Uterus (tissue), 4 donors: ENCODE results near the gene JAZF1. TPM values are rescaled to one million over a fixed set of nuclear protein-coding genes. Genes with fewer than 3 reads are reported as not detected.

Experiments used
- DNase-seq, 2 donors: peaks; one replicate each; pipeline ENCODE4 v3.0.0-alpha.2; 2019 to 2020
- H3K27ac ChIP-seq, 2 donors: fragments of 200-600 bp; sonication (generic); 1 replicate in 1 of 2; 2 replicates in 1 of 2; pipeline ENCODE4 v1.5.1; 2016 to 2018
- H3K27me3 ChIP-seq, 2 donors: fragments of 200-600 bp; sonication (generic); one replicate each; pipeline ENCODE4 v1.5.1; 2018 to 2019; ENCODE audit warnings: control low read depth in 1 of 2
- H3K36me3 ChIP-seq, 2 donors: fragments of 200-600 bp; sonication (generic); one replicate each; pipeline ENCODE4 v1.5.1; 2019; ENCODE audit warnings: control low read depth in 1 of 2
- H3K4me1 ChIP-seq, 2 donors: fragments of 200-600 bp; sonication (generic); one replicate each; pipeline ENCODE4 v1.5.1; 2018 to 2019; ENCODE audit warnings: control low read depth in 1 of 2
- H3K4me3 ChIP-seq, 2 donors: fragments of 200-600 bp; sonication (generic); 1 replicate in 1 of 2; 2 replicates in 1 of 2; pipeline ENCODE4 v1.5.1; 2018 to 2019; ENCODE audit warnings: mild to moderate bottlenecking in 1 of 2
- H3K9me3 ChIP-seq, 2 donors: fragments of 200-600 bp; sonication (generic); one replicate each; pipeline ENCODE4 v1.5.1; 2019; ENCODE audit warnings: control low read depth in 1 of 2
- POLR2A ChIP-seq, 2 donors: fragments of 450-650 bp; IDR thresholded peaks; one replicate each; pipeline ENCODE4 v1.6.1; 2016; ENCODE audit warnings: antibody characterized with exemption in 2 of 2, mild to moderate bottlenecking in 1 of 2, moderate library complexity in 1 of 2
- intact Hi-C: fragments of 100-400 bp; cut with DNase I; formaldehyde crosslinking; loops from one replicate; pipeline ENCODE4 v1.15.1; 2023; ENCODE audit warnings: low total_unique reads
- total RNA-seq, 4 donors: library from RNA; depleted of rRNA in 3 of 4; stranded (reverse); fragments of >200 nt in 3 of 4; gene quantifications; one replicate each; pipeline versions ENCODE4 v1.1.0 to v1.2.4, GENCODE V29; 2014 to 2023
- TF ChIP-seq, protein P1 (sequence below), 4 experiments: fragments of 200-600 bp in 2 of 4; fragments of 450-650 bp in 2 of 4; sonication (generic) in 2 of 4; IDR thresholded peaks; one replicate each; pipeline ENCODE4 v1.5.1; 2016 to 2019; ENCODE audit warnings: antibody characterized with exemption in 4 of 4, mild to moderate bottlenecking in 2 of 4, moderate library complexity in 1 of 4
- donor health status: DM: yes; HTN: yes; CAD: no.

Gene JAZF1
- 10 to 100 TPM; 27.6 to 58.5 (median 34.4) TPM for total RNA-seq

DNA sequence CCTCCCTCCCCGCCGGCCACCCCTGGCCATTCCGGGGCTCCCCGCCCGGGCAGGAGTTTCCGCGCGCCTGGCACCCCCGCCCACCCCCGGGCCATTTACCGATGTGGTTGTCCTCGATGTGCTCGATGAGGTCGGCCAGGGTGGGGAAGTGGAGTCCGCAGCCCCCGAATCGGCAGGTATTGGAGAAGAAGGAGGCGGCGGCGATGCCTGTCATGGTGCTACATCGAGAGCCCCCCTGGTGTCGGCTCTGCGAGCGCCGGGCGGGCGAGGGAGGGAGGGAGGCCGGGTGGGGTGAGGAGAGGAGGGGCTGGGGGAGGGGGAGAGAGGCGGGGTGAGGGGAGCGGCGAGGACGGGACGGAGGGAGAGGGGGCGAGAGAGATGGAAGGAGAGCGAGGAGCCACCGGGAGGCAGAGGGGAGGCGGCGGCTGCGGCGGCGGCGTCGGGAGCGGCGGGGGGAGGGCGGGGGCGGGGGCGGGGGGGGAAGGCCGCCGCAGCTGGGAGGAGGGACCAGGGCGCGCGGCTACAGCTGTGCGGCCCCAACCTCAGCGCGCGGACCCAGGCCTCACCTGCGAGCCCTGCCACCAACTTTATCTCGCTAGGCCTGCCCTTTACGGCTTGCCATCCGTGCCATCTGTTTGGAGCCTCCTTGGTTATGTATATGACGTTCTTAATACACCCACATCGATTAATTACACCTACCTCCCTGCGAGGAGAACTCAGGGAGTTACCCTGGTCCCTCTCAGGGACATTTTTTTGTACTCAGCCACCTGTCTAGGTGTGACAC, at the start of gene JAZF1:
Gene JAZF1 (minus strand): TSS at position 432 of the 784 bp plus-strand sequence.
- peak within 1 kb of the TSS; percentile 52 to 68 for H3K4me3 ChIP-seq
- DNase-seq: peak; percentile 77 to 79
- H3K27me3 ChIP-seq: no peaks in the 10 kb centered on the region
- peak within 1 kb of the TSS; percentile 85 to 87 for H3K27ac ChIP-seq
- intact Hi-C loops: no loop called here
- H3K4me1 ChIP-seq: peaks cover 3 to 6% of the 10 kb centered on the region in 2 donors
- TF ChIP-seq, protein P1, sequence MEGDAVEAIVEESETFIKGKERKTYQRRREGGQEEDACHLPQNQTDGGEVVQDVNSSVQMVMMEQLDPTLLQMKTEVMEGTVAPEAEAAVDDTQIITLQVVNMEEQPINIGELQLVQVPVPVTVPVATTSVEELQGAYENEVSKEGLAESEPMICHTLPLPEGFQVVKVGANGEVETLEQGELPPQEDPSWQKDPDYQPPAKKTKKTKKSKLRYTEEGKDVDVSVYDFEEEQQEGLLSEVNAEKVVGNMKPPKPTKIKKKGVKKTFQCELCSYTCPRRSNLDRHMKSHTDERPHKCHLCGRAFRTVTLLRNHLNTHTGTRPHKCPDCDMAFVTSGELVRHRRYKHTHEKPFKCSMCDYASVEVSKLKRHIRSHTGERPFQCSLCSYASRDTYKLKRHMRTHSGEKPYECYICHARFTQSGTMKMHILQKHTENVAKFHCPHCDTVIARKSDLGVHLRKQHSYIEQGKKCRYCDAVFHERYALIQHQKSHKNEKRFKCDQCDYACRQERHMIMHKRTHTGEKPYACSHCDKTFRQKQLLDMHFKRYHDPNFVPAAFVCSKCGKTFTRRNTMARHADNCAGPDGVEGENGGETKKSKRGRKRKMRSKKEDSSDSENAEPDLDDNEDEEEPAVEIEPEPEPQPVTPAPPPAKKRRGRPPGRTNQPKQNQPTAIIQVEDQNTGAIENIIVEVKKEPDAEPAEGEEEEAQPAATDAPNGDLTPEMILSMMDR (IDR thresholded peaks at IDR 0.05): peak in 1 of 4 experiments; percentile 4
- peak in 1 of 2 donors; percentile 25 for TF ChIP-seq POLR2A (IDR thresholded peaks at IDR 0.05)
- H3K9me3 ChIP-seq: no peaks in the 10 kb centered on the region
- no peaks in the 10 kb centered on the region for H3K36me3 ChIP-seq

DNA sequence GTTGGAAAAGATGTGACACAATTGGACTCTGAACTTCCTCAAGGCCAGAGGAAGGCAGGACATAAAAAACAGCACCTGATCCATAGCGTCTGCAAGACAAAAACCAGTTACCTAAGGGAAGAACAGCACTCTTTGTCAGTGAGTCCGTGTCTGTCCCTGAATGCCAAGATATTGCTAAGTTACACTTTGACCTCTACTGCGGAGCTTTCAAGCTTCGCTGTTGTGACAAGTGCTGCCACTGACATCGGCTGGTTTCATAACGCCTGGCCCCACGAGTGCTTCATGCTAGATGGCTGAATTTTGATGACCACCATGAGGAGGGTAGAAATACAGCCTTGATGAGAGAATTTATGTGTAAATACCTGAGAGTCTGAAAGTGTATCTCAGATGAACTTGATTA, 49.7 kb upstream of the JAZF1 start:
- TF ChIP-seq, protein P1 (IDR thresholded peaks at IDR 0.05): no peak
- TF ChIP-seq POLR2A (IDR thresholded peaks at IDR 0.05): no peak

DNA sequence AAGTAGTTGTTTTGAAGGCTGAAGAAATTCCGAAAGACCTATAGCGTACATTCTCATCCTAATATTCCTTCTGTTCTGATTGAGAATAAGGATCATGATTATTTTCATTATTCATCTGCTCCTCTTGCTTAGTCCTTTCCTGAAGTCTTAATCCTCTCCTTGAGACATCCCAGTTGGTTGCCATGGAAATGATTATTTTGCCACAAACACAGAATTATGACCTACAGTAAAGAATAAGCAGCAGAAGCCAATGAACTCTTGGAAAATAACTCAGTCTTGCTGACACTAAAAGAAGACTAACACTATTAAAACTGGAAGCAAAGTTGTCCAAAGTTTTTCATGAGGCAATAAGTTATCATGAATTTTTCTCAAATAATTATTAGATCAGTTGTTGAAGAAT, 47.8 kb upstream of the JAZF1 start:
- intact Hi-C loops: no loop called here
- H3K36me3 ChIP-seq: no peaks in the 10 kb centered on the region
- TF ChIP-seq, protein P1 (IDR thresholded peaks at IDR 0.05): no peak
- TF ChIP-seq POLR2A (IDR thresholded peaks at IDR 0.05): no peak
- no peak overlapping the region for H3K27ac ChIP-seq
- H3K27me3 ChIP-seq: no peaks in the 10 kb centered on the region
- no peak overlapping the region for H3K4me3 ChIP-seq
- H3K9me3 ChIP-seq: no peaks in the 10 kb centered on the region
- no peaks in the 10 kb centered on the region for H3K4me1 ChIP-seq
- DNase-seq: no peak

More for the DNA sequence above, 49.7 kb upstream of the JAZF1 start:
- no peaks in the 10 kb centered on the region for H3K4me1 ChIP-seq
- no peaks in the 10 kb centered on the region for H3K9me3 ChIP-seq
- H3K4me3 ChIP-seq: no peak overlapping the region
- intact Hi-C loops: no loop called here
- H3K27ac ChIP-seq: no peak overlapping the region
- no peaks in the 10 kb centered on the region for H3K27me3 ChIP-seq
- DNase-seq: no peak
- H3K36me3 ChIP-seq: no peaks in the 10 kb centered on the region

DNA sequence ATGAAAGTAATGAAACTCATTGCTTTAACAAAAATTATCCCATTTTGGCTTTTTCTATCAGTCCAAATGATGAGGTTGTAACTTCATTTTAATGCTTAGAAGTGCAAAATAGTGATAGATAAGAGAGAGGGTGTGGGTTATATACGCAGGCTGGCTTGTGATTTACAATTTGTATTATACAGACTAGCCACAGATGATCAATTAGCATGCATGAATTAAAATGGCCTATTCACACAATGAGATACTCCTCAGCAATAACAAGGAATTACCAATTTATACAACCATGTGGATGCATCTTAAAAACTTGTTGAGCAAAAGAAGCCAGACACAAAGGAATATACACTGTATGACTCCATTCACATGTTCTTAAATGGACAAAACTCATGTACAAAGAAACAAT, 45.4 kb upstream of the JAZF1 start:
- no peaks in the 10 kb centered on the region for H3K27me3 ChIP-seq
- no peak overlapping the region for H3K4me3 ChIP-seq
- TF ChIP-seq, protein P1 (IDR thresholded peaks at IDR 0.05): no peak
- no peak for TF ChIP-seq POLR2A (IDR thresholded peaks at IDR 0.05)
- H3K36me3 ChIP-seq: no peaks in the 10 kb centered on the region
- no peaks in the 10 kb centered on the region for H3K4me1 ChIP-seq
- no peaks in the 10 kb centered on the region for H3K9me3 ChIP-seq
- no peak overlapping the region for H3K27ac ChIP-seq
- DNase-seq: no peak
- intact Hi-C loops: no loop called here

DNA sequence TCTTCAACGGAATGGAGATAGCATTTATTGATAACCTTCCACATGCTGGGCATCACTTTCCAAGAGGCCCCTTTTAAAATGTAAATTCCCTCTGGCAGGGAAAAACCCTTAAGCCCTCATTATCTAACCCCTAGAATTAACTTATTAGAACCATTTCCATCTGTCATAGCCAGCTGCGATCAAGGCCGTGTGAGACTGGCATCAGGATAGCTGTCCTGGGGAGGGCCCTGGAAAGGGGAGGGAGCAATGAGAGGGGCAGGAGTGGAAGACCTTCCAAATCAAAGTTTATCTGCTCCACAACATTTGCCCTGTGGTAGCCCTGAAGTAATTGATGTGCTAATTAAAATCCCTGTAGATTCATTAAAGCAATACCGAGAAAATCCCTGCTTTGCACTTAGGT, 45.0 kb upstream of the JAZF1 start:
- DNase-seq: no peak
- Histone ChIP-seq H3K27me3 (no peaks in the 10 kb centered on the region), H3K9me3 (no peaks in the 10 kb centered on the region), H3K27ac (no peak overlapping the region), H3K4me3 (no peak overlapping the region), H3K36me3 (no peaks in the 10 kb centered on the region), H3K4me1 (no peaks in the 10 kb centered on the region)
- intact Hi-C loops: no loop called here
- TF ChIP-seq, protein P1 (IDR thresholded peaks at IDR 0.05): no peak
- no peak for TF ChIP-seq POLR2A (IDR thresholded peaks at IDR 0.05)
